Psoas muscle (tissue), 8 donors: ENCODE measurements around the gene SCAMP4. TPM values are rescaled to one million over a fixed set of nuclear protein-coding genes. Genes with fewer than 3 reads are reported as not detected.

Experiments
- ATAC-seq, 4 donors: fragments of 200-7000 bp; cut with Tn5 transposase; one replicate each; pipeline ENCODE4 v1.9.1; 2020; ENCODE audit warnings: moderate library complexity in 3 of 4, mild to moderate bottlenecking in 2 of 4
- DNase-seq, 2 donors: peaks; one replicate each; pipeline ENCODE4 v3.0.0-alpha.2; 2020
- H3K27ac ChIP-seq: fragments of 200-600 bp; one replicate; pipeline ENCODE4 v1.8.0; 2022
- H3K27me3 ChIP-seq, 3 donors: fragments of 200-600 bp in 1 of 3; one replicate each; pipeline versions ENCODE4 v1.6.1 to v1.8.0; 2013 to 2022; ENCODE audit warnings: low read length in 2 of 3, mild to moderate bottlenecking in 2 of 3, moderate library complexity in 1 of 3; ENCODE audit not compliant: insufficient read depth in 3 of 3
- H3K36me3 ChIP-seq, 2 donors: fragments of 200-600 bp in 1 of 2; one replicate each; pipeline versions ENCODE4 v1.6.1 to v1.8.0; 2013 to 2022; ENCODE audit warnings: low read depth in 1 of 2, mild to moderate bottlenecking in 1 of 2, moderate library complexity in 1 of 2; ENCODE audit not compliant: insufficient read depth in 1 of 2
- H3K4me1 ChIP-seq: fragments of 200-600 bp; one replicate; pipeline ENCODE4 v1.8.0; 2022
- H3K4me3 ChIP-seq: fragments of 200-600 bp; one replicate; pipeline ENCODE4 v1.8.0; 2022; ENCODE audit warnings: mild to moderate bottlenecking
- H3K9me3 ChIP-seq: fragments of 200-600 bp; one replicate; pipeline ENCODE4 v1.8.0; 2022
- CTCF ChIP-seq: fragments of 200-600 bp; IDR thresholded peaks from one replicate; pipeline ENCODE4 v1.8.0; 2022; ENCODE audit warnings: antibody characterized with exemption
- WGBS, 3 donors: extraction: QIAGEN DNeasy Blood & Tissue Kit; methylation state at CpG; one replicate each; pipeline versions ENCODE4 v1.1.6 to v1.1.7; 2013; 5-methylcytosine and 5-hydroxymethylcytosine counted together
- intact Hi-C, 2 donors: fragments of 100-400 bp; cut with DNase I; formaldehyde crosslinking; loops; one replicate each; pipeline versions ENCODE4 v1.11.0 to v1.14.2; 2022
- polyA plus RNA-seq, 3 donors: library from polyadenylated mRNA; stranded (reverse); fragments of 200-250 nt; gene quantifications; one replicate each; pipeline ENCODE4 v1.2.3, GENCODE V29; 2013
- total RNA-seq, 4 donors: library from RNA; stranded (reverse); fragmentation: NEBNext Ultra II Directional in 2 of 4; extraction: Animal tissue kit (Norgen Biotek cat#: 25700) in 2 of 4; gene quantifications; one replicate each; pipeline versions ENCODE4 v1.2.1 to v1.2.4, GENCODE V29; 2021 to 2023
- donor health status: healthy with polysubstance abuse.
- donor health status: DM: no; HTN: no; CAD: no; lungs with moderate emphysema.
- donor health status: Bipolar disorder and iron deficiency.
- donor health status: healthy.
- donor health status: DM: yes; HTN: yes; CAD: no.
- donor health status: DM: no; HTN: no; CAD: no.
- donor health status: DM: no; HTN: no; CAD: no.
- donor health status: DM: yes; HTN: yes; CAD: no.

SCAMP4 gene
- total and polyA plus RNA-seq, 7 donors: 9.5 to 17.5 (median 15.5) TPM

DNA sequence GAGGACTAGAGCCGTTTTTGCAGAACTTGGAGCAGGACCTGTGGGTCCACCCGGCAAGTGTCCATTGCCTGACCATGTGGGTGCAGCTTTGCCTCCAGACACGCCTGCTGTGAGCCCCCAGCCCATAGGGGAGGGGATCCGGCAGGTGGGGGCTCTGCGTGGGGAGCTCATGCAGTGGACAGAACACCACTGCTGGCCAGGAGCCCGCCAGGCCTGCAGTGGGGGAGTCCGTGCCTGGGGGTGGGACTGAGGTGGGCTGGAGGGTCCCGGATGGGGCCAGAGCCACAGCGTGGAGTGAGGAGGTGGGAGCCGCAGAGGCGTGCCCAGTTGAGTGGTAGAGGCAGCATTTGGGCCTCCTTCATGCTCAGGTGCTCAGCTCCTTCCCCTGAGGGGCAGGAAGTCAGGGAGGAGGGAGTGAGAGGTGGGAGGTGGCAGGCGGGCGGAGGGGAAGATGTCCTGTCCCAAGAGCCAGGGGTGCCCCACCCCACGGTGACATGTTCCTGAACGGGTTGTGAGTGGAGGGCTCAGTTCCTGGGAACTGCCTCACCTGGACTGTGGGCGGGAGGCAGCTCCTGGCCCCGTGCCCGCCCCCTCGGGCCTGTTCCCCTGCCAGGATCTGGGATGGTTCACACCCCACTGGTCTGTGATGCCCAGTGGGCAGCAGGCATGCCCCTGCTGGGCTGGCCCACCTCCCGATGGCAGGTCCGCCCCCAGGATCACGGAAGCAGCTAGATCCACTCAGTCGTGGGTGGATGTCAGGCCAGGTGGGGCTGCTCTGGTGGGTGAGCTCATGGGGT, 8.8 kb downstream of the SCAMP4 start:
- TF ChIP-seq CTCF: no peak

GRCh38 chr19:1914826-1915341, 9.7 kb downstream of the SCAMP4 start:
- H3K4me1 ChIP-seq: peaks cover under 1% of the 10 kb centered on the region
- no peak for TF ChIP-seq CTCF
- H3K27ac ChIP-seq: no peak overlapping the region
- H3K4me3 ChIP-seq: no peak overlapping the region
- WGBS, 3 donors: 91 to 93% (median 92%) methylated on average over 19 to 23 of the region's 23 CpGs
- H3K36me3 ChIP-seq: peaks cover 0 to 40% of the 10 kb centered on the region in 2 donors
- no peaks in the 10 kb centered on the region for H3K27me3 ChIP-seq
- intact Hi-C loops: no loop called here
- no peaks in the 10 kb centered on the region for H3K9me3 ChIP-seq
- DNase-seq (no peak), ATAC-seq (no peak)

More for the DNA sequence above, 8.8 kb downstream of the SCAMP4 start:
- Histone ChIP-seq H3K27ac (no peak overlapping the region), H3K4me1 (peaks cover 3% of the 10 kb centered on the region), H3K27me3 (no peaks in the 10 kb centered on the region), H3K36me3 (peaks cover 0 to 30% of the 10 kb centered on the region in 2 donors), H3K9me3 (no peaks in the 10 kb centered on the region), H3K4me3 (no peak overlapping the region)
- 86 to 90% (median 89%) methylated on average over 21 to 23 of the region's 23 CpGs for WGBS, 3 donors
- DNase-seq (no peak), ATAC-seq (no peak)
- intact Hi-C loops: no loop called here

GRCh38 chr19:1917146-1917545, 11.9 kb downstream of the SCAMP4 start:
- WGBS, 3 donors: 87 to 92% (median 89%) methylated on average over 17 of the region's 17 CpGs
- H3K36me3 ChIP-seq: peaks cover 0 to 51% of the 10 kb centered on the region in 2 donors
- no peaks in the 10 kb centered on the region for H3K27me3 ChIP-seq
- intact Hi-C loops: no loop called here
- ATAC-seq (no peak), DNase-seq (no peak)
- TF ChIP-seq CTCF: no peak
- H3K4me3 ChIP-seq: no peak overlapping the region
- no peaks in the 10 kb centered on the region for H3K4me1 ChIP-seq
- no peaks in the 10 kb centered on the region for H3K9me3 ChIP-seq
- H3K27ac ChIP-seq: no peak overlapping the region

DNA sequence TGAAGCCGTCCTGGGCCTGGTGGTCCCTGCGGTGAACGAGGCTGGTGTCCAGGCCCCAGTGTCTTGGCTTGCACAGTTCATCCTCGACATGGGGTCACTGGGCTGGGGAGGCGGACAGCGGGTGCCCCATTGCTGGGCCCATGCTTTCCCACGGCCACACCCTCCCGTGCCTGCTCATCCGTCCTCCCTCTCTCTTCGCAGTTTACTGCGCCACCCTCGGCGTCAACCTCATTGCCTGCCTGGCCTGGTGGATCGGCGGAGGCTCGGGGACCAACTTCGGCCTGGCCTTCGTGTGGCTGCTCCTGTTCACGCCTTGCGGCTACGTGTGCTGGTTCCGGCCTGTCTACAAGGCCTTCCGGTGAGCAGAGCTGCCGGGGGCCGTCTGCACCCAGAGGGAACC, 12.7 kb downstream of the SCAMP4 start:
- H3K4me3 ChIP-seq: no peak overlapping the region
- no peaks in the 10 kb centered on the region for H3K4me1 ChIP-seq
- no peaks in the 10 kb centered on the region for H3K27me3 ChIP-seq
- DNase-seq (no peak), ATAC-seq (no peak)
- 92 to 95% (median 95%) methylated on average over 20 to 25 of the region's 25 CpGs for WGBS, 3 donors
- TF ChIP-seq CTCF: no peak
- H3K27ac ChIP-seq: no peak overlapping the region
- H3K9me3 ChIP-seq: no peaks in the 10 kb centered on the region
- intact Hi-C loops: no loop called here
- H3K36me3 ChIP-seq: peaks cover 0 to 51% of the 10 kb centered on the region in 2 donors
